Left lung (tissue), 14 donors: ENCODE results near the gene SPAAR. TPM values are rescaled to one million over a fixed set of nuclear protein-coding genes. Genes with fewer than 3 reads are reported as not detected.

Experiments
- ATAC-seq: fragments of 200-7000 bp; cut with Tn5 transposase; one replicate; pipeline ENCODE4 v1.9.1; 2020; ENCODE audit warnings: moderate library complexity
- DNase-seq, 4 donors: peaks; one replicate each; pipeline ENCODE4 v3.0.0-alpha.2; 2013 to 2020
- H3K27ac ChIP-seq, 2 donors: fragments of 200-600 bp; sonication (generic) in 1 of 2; one replicate each; pipeline versions ENCODE4 v1.5.0 to v1.8.0; 2020 to 2021
- H3K27me3 ChIP-seq, 2 donors: fragments of 200-600 bp; sonication (generic) in 1 of 2; one replicate each; pipeline versions ENCODE4 v1.5.0 to v1.8.0; 2020 to 2021
- H3K36me3 ChIP-seq, 2 donors: fragments of 200-600 bp; sonication (generic) in 1 of 2; one replicate each; pipeline versions ENCODE4 v1.5.0 to v1.8.0; 2020 to 2021
- H3K4me1 ChIP-seq, 2 donors: fragments of 200-600 bp; one replicate each; pipeline ENCODE4 v1.8.0; 2021
- H3K4me3 ChIP-seq, 2 donors: fragments of 200-600 bp; sonication (generic) in 1 of 2; one replicate each; pipeline versions ENCODE4 v1.5.0 to v1.8.0; 2020 to 2021; ENCODE audit warnings: mild to moderate bottlenecking in 1 of 2
- H3K9me3 ChIP-seq, 2 donors: fragments of 200-600 bp; sonication (generic) in 1 of 2; one replicate each; pipeline versions ENCODE4 v1.5.0 to v1.8.0; 2020 to 2021
- CTCF ChIP-seq, 2 donors: fragments of 200-600 bp; sonication (generic) in 1 of 2; IDR thresholded peaks; one replicate each; pipeline versions ENCODE4 v1.5.0 to v1.8.0; 2021; ENCODE audit warnings: antibody characterized with exemption in 2 of 2
- intact Hi-C, 2 donors: fragments of 100-400 bp; cut with DNase I; formaldehyde crosslinking; loops; one replicate each; pipeline versions ENCODE4 v1.11.2 to v1.14.2; 2022
- long read RNA-seq, 12 donors: library from polyadenylated mRNA in 2 of 12; unstranded in 2 of 12; transcript quantifications; one replicate each; pipeline ENCODE4 v2.0.0 and lab custom pipeline, GENCODE V29; 2019 to 2026
- polyA plus RNA-seq, 6 donors: library from polyadenylated mRNA; unstranded; fragments of 120-200 nt; gene quantifications; one replicate each; pipeline ENCODE4 v1.2.1, GENCODE V29; 2013; ENCODE audit not compliant: insufficient read length in 6 of 6
- total RNA-seq, 2 donors: library from RNA; stranded (reverse); fragmentation: NEBNext Ultra II Directional; extraction: Animal tissue kit (Norgen Biotek cat#: 25700); gene quantifications; one replicate each; pipeline ENCODE4 v1.2.1, GENCODE V29; 2021
- donor health status: DM: no; HTN: yes; CAD: no.
- donor health status: DM: no; HTN: no; CAD: no.

The SPAAR gene, protein sequence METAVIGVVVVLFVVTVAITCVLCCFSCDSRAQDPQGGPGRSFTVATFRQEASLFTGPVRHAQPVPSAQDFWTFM
- total RNA-seq (1 to 10 TPM; 5.4 to 6.8 TPM), polyA plus RNA-seq (1 to 10 TPM; 2.9 to 4.2 (median 3.4) TPM)
- long read RNA-seq, donor 1, partial matches to known transcripts = 0 of 4 reads
- long read RNA-seq, donor 1, other reads (novel, unspliced or antisense) = 0 of 4 reads
- long read RNA-seq, donor 2, partial matches to known transcripts = 0 of 1 reads
- long read RNA-seq, donor 2, other reads (novel, unspliced or antisense) = 0 of 1 reads
- long read RNA-seq, donor 3, partial matches to known transcripts = 0 of 1 reads
- long read RNA-seq, donor 3, other reads (novel, unspliced or antisense) = 0 of 1 reads
- long read RNA-seq, donor 4, partial matches to known transcripts = 0 of 4 reads
- long read RNA-seq, donor 4, other reads (novel, unspliced or antisense) = 0 of 4 reads
- long read RNA-seq, donor 5, partial matches to known transcripts = 0 of 3 reads
- long read RNA-seq, donor 5, other reads (novel, unspliced or antisense) = 0 of 3 reads
- long read RNA-seq, donor 6, partial matches to known transcripts = 0 of 2 reads
- long read RNA-seq, donor 6, other reads (novel, unspliced or antisense) = 0 of 2 reads
- long read RNA-seq, donor 7, partial matches to known transcripts = 0 of 1 reads
- long read RNA-seq, donor 7, other reads (novel, unspliced or antisense) = 0 of 1 reads
- long read RNA-seq, donor 8 = 0 reads
- long read RNA-seq, donor 9 = 0 reads
- long read RNA-seq, donor 10, transcript SPAAR-202 (2 exons, 1,612 nt) = major isoform, 7 of 8 reads
- long read RNA-seq, donor 10, partial matches to known transcripts = 0 of 8 reads
- long read RNA-seq, donor 10, other reads (novel, unspliced or antisense) = 0 of 8 reads
- long read RNA-seq, donor 11, partial matches to known transcripts = 0 of 3 reads
- long read RNA-seq, donor 11, other reads (novel, unspliced or antisense) = 0 of 3 reads
- long read RNA-seq, donor 12, partial matches to known transcripts = 0 of 3 reads
- long read RNA-seq, donor 12, other reads (novel, unspliced or antisense) = 0 of 3 reads

DNA sequence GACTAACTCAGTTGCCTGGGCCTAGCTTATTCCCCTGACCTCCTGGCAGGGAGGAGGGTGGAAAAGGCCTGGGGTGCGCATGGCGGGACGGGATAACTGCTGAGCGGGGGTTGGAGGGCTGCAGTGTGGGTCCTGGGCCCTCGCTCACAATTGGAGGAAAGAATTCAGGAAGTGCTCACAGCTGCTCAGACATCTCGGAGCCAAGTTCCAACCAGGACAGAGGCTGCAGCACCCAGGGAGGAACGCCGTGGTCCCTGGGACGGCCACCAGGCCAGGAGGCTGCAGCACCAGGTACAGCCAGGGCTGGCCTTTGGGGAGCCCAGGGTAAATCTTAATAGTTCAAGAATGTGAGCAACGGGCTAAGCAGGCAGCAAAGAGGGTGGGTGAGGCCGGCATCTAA is at the start of gene SPAAR:
Gene SPAAR (plus strand): TSS at position 217 of the 400 bp plus-strand sequence. CDS start 974 bp downstream, outside the sequence.
- H3K36me3 ChIP-seq = no peaks in the 10 kb centered on the region
- peak within 1 kb of the TSS; percentile 91 to 95 for H3K27ac ChIP-seq
- no peaks in the 10 kb centered on the region for H3K9me3 ChIP-seq
- intact Hi-C loops = loop anchor here in 1 of 2 donors (5.0 kb wide), 1 partner anchor 38 kb away; no protein-coding TSS in a partner anchor
- peak within 1 kb of the TSS in 1 of 2 donors; percentile 30 for H3K4me3 ChIP-seq
- ATAC-seq (no peak), DNase-seq (no peak)
- no peak for TF ChIP-seq CTCF (IDR thresholded peaks at IDR 0.05)
- peaks cover 54 to 75% of the 10 kb centered on the region in 2 donors for H3K4me1 ChIP-seq
- no peaks in the 10 kb centered on the region for H3K27me3 ChIP-seq

- Histone ChIP-seq H3K27me3 (peaks cover 0 to 61% of the 10 kb centered on the region in 2 donors), H3K4me3 (no peak overlapping the region), H3K27ac (no peak overlapping the region), H3K4me1 (no peaks in the 10 kb centered on the region), H3K9me3 (no peaks in the 10 kb centered on the region), H3K36me3 (no peaks in the 10 kb centered on the region)
- ATAC-seq (no peak), DNase-seq (no peak)
- intact Hi-C loops = no loop called here
- TF ChIP-seq CTCF (IDR thresholded peaks at IDR 0.05) = no peak
Measured at GRCh38 chr9:35859990-35860339, 49.3 kb upstream of the SPAAR start.

GRCh38 chr9:35861161-35861897 is 48.0 kb upstream of the SPAAR start:
- Histone ChIP-seq H3K9me3 (no peaks in the 10 kb centered on the region), H3K27me3 (peaks cover 0 to 63% of the 10 kb centered on the region in 2 donors), H3K27ac (no peak overlapping the region), H3K4me3 (no peak overlapping the region), H3K4me1 (no peaks in the 10 kb centered on the region), H3K36me3 (no peaks in the 10 kb centered on the region)
- no peak for ATAC-seq
- no peak for TF ChIP-seq CTCF (IDR thresholded peaks at IDR 0.05)
- DNase-seq = no peak
- intact Hi-C loops = no loop called here

DNA sequence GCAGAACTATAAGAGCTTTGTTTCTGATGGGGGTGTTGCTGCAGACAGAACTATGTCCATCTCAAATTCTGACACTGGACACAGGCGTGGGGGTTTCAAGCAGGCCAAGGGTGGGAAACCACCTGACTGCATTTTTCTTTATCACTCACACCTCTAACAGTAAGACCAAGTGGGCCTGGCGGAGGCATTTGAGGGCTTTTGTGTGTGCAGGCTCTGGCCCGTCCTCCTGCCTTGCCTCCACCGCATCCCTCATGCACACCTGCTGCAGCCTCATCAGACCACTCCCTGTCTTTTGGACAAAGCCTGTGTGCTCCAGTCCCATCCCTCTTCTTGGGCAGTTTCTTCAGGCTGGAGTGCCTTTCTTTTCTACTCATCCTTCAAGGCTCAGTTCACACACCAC is 47.0 kb upstream of the SPAAR start:
- TF ChIP-seq CTCF (IDR thresholded peaks at IDR 0.05) = no peak
- Histone ChIP-seq H3K9me3 (no peaks in the 10 kb centered on the region), H3K36me3 (no peaks in the 10 kb centered on the region), H3K27ac (no peak overlapping the region), H3K4me3 (no peak overlapping the region), H3K27me3 (peaks cover 0 to 68% of the 10 kb centered on the region in 2 donors), H3K4me1 (no peaks in the 10 kb centered on the region)
- no peak for ATAC-seq
- intact Hi-C loops = no loop called here
- DNase-seq = no peak
